H1 (cell line): ENCODE data around the gene PARP1. TPM values are rescaled to one million over a fixed set of nuclear protein-coding genes. Genes with fewer than 3 reads are reported as not detected.

Experiments
- CTCF ChIA-PET: fragments of 300-600 bp; sonication (Branson Sonifier 250); formaldehyde crosslinking; loops from one replicate; lab custom pipeline; 2021; ENCODE audit not compliant: partially characterized antibody; lab: Charles Lee
- POLR2A ChIA-PET: fragments of 300-600 bp; sonication (Branson Sonifier 250); formaldehyde crosslinking; loops from one replicate; lab custom pipeline; 2021; ENCODE audit warnings: inconsistent platforms; ENCODE audit not compliant: partially characterized antibody; lab: Charles Lee
- DNase-seq, 2 experiments: peaks; one replicate each; pipeline versions ENCODE4 v3.0.0 to v3.0.0-alpha.2; 2010 to 2022; ENCODE audit warnings: low spot score in 2 of 2, low read depth in 1 of 2, mixed read lengths in 1 of 2
- FAIRE-seq: peaks from 2 replicates; lab custom pipeline; 2011; peaks lifted over from hg19 to GRCh38; lab: Jason Lieb, UNC
- H2AFZ ChIP-seq: 2 replicates; pipeline ENCODE4 v1.8.1; 2012; ENCODE audit warnings: low read length, inconsistent platforms
- H2AK5ac ChIP-seq: 2 replicates; pipeline ENCODE4 v1.6.1; 2013; ENCODE audit warnings: low read depth, low read length
- H2BK120ac ChIP-seq: replicated peaks from 2 replicates; pipeline ENCODE3; 2013; ENCODE audit warnings: low read depth, low read length, inconsistent platforms
- H2BK12ac ChIP-seq: 2 replicates; pipeline ENCODE4 v1.6.1; 2013; ENCODE audit warnings: low read depth, low read length
- H2BK15ac ChIP-seq: 2 replicates; pipeline ENCODE4 v1.6.1; 2013; ENCODE audit warnings: low read length
- H2BK20ac ChIP-seq: 2 replicates; pipeline ENCODE4 v1.6.1; 2013; ENCODE audit warnings: low read length
- H2BK5ac ChIP-seq: 2 replicates; pipeline ENCODE4 v1.6.1; 2013; ENCODE audit warnings: low read depth, low read length
- H3K14ac ChIP-seq: 2 replicates; pipeline ENCODE4 v1.6.1; 2013; ENCODE audit warnings: inconsistent platforms; ENCODE audit not compliant: insufficient read length
- H3K18ac ChIP-seq: 2 replicates; pipeline ENCODE4 v1.6.1; 2013; ENCODE audit warnings: low read length; ENCODE audit errors: extremely low read depth
- H3K23ac ChIP-seq: 2 replicates; pipeline ENCODE4 v1.6.1; 2013; ENCODE audit warnings: inconsistent platforms; ENCODE audit not compliant: insufficient read length
- H3K23me2 ChIP-seq: 2 replicates; pipeline ENCODE4 v1.6.1; 2013; ENCODE audit warnings: low read depth, low read length
- H3K27ac ChIP-seq: 2 replicates; pipeline ENCODE4 v1.6.1; 2011; ENCODE audit warnings: low read depth, low read length, inconsistent platforms
- H3K27me3 ChIP-seq, 4 experiments: replicated peaks in 1 of 4; 1 replicate in 1 of 4; 2 replicates in 3 of 4; pipeline versions ENCODE4 v1.6.1 to v1.8.1; 2011 to 2013; ENCODE audit warnings: low read length in 3 of 4, mild to moderate bottlenecking in 3 of 4, inconsistent platforms in 2 of 4, mixed read lengths in 2 of 4, moderate library complexity in 1 of 4; ENCODE audit not compliant: control insufficient read depth in 3 of 4, insufficient read depth in 3 of 4; ENCODE audit errors: extremely low read depth in 1 of 4
- H3K36me3 ChIP-seq, 4 experiments: 2 replicates each; pipeline versions ENCODE4 v1.6.1 to v1.8.1; 2011 to 2013; ENCODE audit warnings: mild to moderate bottlenecking in 4 of 4, low read length in 3 of 4, moderate library complexity in 2 of 4, control low read depth in 1 of 4, inconsistent platforms in 1 of 4; ENCODE audit not compliant: insufficient read depth in 4 of 4, control insufficient read depth in 2 of 4
- H3K4ac ChIP-seq: replicated peaks from 2 replicates; pipeline ENCODE3; 2013; ENCODE audit warnings: low read length, low read depth, mixed read lengths, inconsistent platforms; ENCODE audit not compliant: insufficient read length
- H3K4me1 ChIP-seq, 4 experiments: replicated peaks in 1 of 4; 1 replicate in 1 of 4; 2 replicates in 3 of 4; pipeline versions ENCODE4 v1.6.1 to v1.8.1; 2011 to 2013; ENCODE audit warnings: low read length in 3 of 4, inconsistent platforms in 2 of 4, mixed read lengths in 1 of 4; ENCODE audit not compliant: insufficient read depth in 4 of 4, control insufficient read depth in 3 of 4
- H3K4me2 ChIP-seq, 2 experiments: 2 replicates each; pipeline versions ENCODE4 v1.6.1 to v1.8.1; 2011 to 2013; ENCODE audit warnings: low read depth in 2 of 2, low read length in 2 of 2, control low read depth in 1 of 2, inconsistent platforms in 1 of 2, mild to moderate bottlenecking in 1 of 2; ENCODE audit not compliant: insufficient read depth in 1 of 2
- H3K4me3 ChIP-seq, 4 experiments: fragments of 200-600, 300-600 bp in 1 of 4; sonication (generic), shearing (Covaris generic), sonication (Bioruptor Twin) in 1 of 4; 2 replicates each; pipeline versions ENCODE4 v1.5.1 to v1.8.1; 2011 to 2016; ENCODE audit warnings: low read length in 4 of 4, low read depth in 3 of 4, control low read depth in 2 of 4, inconsistent platforms in 2 of 4, mild to moderate bottlenecking in 2 of 4, mixed read lengths in 1 of 4, moderate library complexity in 1 of 4; ENCODE audit not compliant: insufficient read depth in 2 of 4; ENCODE audit errors: extremely low read depth in 1 of 4
- H3K56ac ChIP-seq: replicated peaks from 2 replicates; pipeline ENCODE3; 2013; ENCODE audit warnings: low read depth, mild to moderate bottlenecking, mixed read lengths, low read length, inconsistent platforms; ENCODE audit not compliant: insufficient read length
- H3K79me1 ChIP-seq: 2 replicates; pipeline ENCODE4 v1.6.1; 2013; ENCODE audit warnings: low read depth, low read length, control low read depth
- H3K79me2 ChIP-seq, 2 experiments: 2 replicates each; pipeline versions ENCODE4 v1.6.1 to v1.8.1; 2012 to 2013; ENCODE audit warnings: low read length in 2 of 2, mild to moderate bottlenecking in 2 of 2, inconsistent platforms in 1 of 2; ENCODE audit not compliant: insufficient read depth in 2 of 2, control insufficient read depth in 1 of 2
- H3K9ac ChIP-seq, 4 experiments: replicated peaks in 1 of 4; 1 replicate in 1 of 4; 2 replicates in 3 of 4; pipeline versions ENCODE4 v1.6.1 to v1.8.1; 2011 to 2013; ENCODE audit warnings: low read depth in 3 of 4, low read length in 3 of 4, control low read depth in 2 of 4, mild to moderate bottlenecking in 2 of 4, moderate library complexity in 2 of 4, inconsistent platforms in 1 of 4; ENCODE audit errors: extremely low read depth in 1 of 4
- H3K9me3 ChIP-seq, 2 experiments: 2 replicates each; pipeline versions ENCODE4 v1.6.1 to v1.8.1; 2012 to 2013; ENCODE audit warnings: mild to moderate bottlenecking in 2 of 2, moderate library complexity in 2 of 2, control low read depth in 1 of 2, inconsistent platforms in 1 of 2, low read depth in 1 of 2, low read length in 1 of 2, mixed read lengths in 1 of 2; ENCODE audit not compliant: insufficient read depth in 2 of 2
- H4K20me1 ChIP-seq, 2 experiments: replicated peaks in 1 of 2; 2 replicates each; pipeline versions ENCODE3 to v1.8.1; 2011 to 2013; ENCODE audit warnings: inconsistent platforms in 2 of 2, low read length in 2 of 2, mild to moderate bottlenecking in 1 of 2; ENCODE audit not compliant: insufficient read depth in 2 of 2, control insufficient read depth in 1 of 2
- H4K5ac ChIP-seq: 2 replicates; pipeline ENCODE4 v1.6.1; 2013; ENCODE audit warnings: low read length, low read depth, mixed read lengths, inconsistent platforms; ENCODE audit not compliant: insufficient read length
- H4K8ac ChIP-seq: 2 replicates; pipeline ENCODE4 v1.8.0; 2013; ENCODE audit warnings: mild to moderate bottlenecking, moderate library complexity, low read length, inconsistent platforms; ENCODE audit not compliant: insufficient read depth; ENCODE audit errors: extremely low read depth
- H4K91ac ChIP-seq: replicated peaks from 2 replicates; pipeline ENCODE3; 2013; ENCODE audit warnings: low read length, mixed read lengths, inconsistent platforms; ENCODE audit not compliant: insufficient read length
- CBX5 ChIP-seq: fragments of 300-800, 300-1000 bp; sonication (generic); IDR thresholded peaks from 2 replicates; pipeline ENCODE4 v1.7.1; 2016; ENCODE audit warnings: antibody characterized with exemption, low read length, low read depth
- NRF1 ChIP-seq: IDR thresholded peaks from 2 replicates; pipeline ENCODE4 v1.6.1; 2011; ENCODE audit warnings: mild to moderate bottlenecking, low read depth, low read length, improper control_type of control experiment
- RFX5 ChIP-seq: IDR thresholded peaks from 2 replicates; pipeline ENCODE4 v1.6.1; 2011; ENCODE audit warnings: low read depth, low read length, improper control_type of control experiment, borderline replicate concordance
- RXRA ChIP-seq: IDR thresholded peaks from 2 replicates; pipeline ENCODE4 v1.6.1; 2011; ENCODE audit warnings: low read depth, mild to moderate bottlenecking, low read length, moderate library complexity; ENCODE audit not compliant: insufficient read depth
- SIRT6 ChIP-seq: IDR thresholded peaks from one replicate; pipeline ENCODE4 v1.7.1; 2012; ENCODE audit warnings: low read length, inconsistent platforms
- SP1 ChIP-seq: IDR thresholded peaks from 2 replicates; pipeline ENCODE4 v1.6.1; 2011; ENCODE audit warnings: low read depth, low read length
- SRF ChIP-seq: IDR thresholded peaks from 2 replicates; pipeline ENCODE4 v1.6.1; 2011; ENCODE audit warnings: mild to moderate bottlenecking, low read depth, low read length, moderate library complexity
- TCF12 ChIP-seq: IDR thresholded peaks from 2 replicates; pipeline ENCODE4 v1.6.1; 2011; ENCODE audit warnings: low read depth, mild to moderate bottlenecking, low read length
- WGBS, 2 experiments: shearing (Covaris generic) in 1 of 2; methylation state at CpG; one replicate each; pipeline versions ENCODE4 v1.1.6 to v1.1.7; 2013 to 2015; ENCODE audit warnings: low lambda C conversion rate in 2 of 2, mixed read lengths in 2 of 2, inconsistent platforms in 1 of 2, low coverage in 1 of 2, missing lambda C conversion rate in 1 of 2; ENCODE audit not compliant: insufficient replicate concordance in 2 of 2, insufficient coverage in 1 of 2, insufficient read length in 1 of 2; ENCODE audit errors: extremely low coverage in 1 of 2, missing lambda C conversion rate in 1 of 2; 5-methylcytosine and 5-hydroxymethylcytosine counted together
- polyA plus RNA-seq, 7 experiments: library from polyadenylated mRNA; depleted of rRNA in 3 of 7; stranded (reverse) in 5 of 7; unstranded in 2 of 7; fragments of >200 nt in 5 of 7; fragments of 200-250 nt in 2 of 7; gene quantifications; 1 replicate in 5 of 7; 2 replicates in 1 of 7; 4 replicates in 1 of 7; pipeline versions ENCODE4 v1.2.1 to v1.2.3, GENCODE V29; 2011 to 2013; ENCODE audit warnings: missing spikeins in 2 of 7, mixed read lengths in 2 of 7
- total RNA-seq: library from RNA; stranded (reverse); fragmentation: NEBNext Ultra II Directional; extraction: Animal tissue kit (Norgen Biotek cat#: 25700); gene quantifications from 2 replicates; pipeline ENCODE4 v1.2.1, GENCODE V29; 2021

The PARP1 gene
- total and polyA plus RNA-seq, 2 of the 8 experiments (the other 6 are each of a cell fraction or from before 2014, with no cell fraction given), result 416 to 441 TPM

GRCh38 chr1:226394462-226394861, 13.4 kb downstream of the PARP1 start:
- H3K23me2 ChIP-seq, result no peaks in the 10 kb centered on the region
- CTCF ChIA-PET, result interaction anchor here (0.6 to 1.8 kb wide), 2 partner anchors 9 to 449 kb away, joined by 3 to 7 read pairs; no protein-coding TSS in a partner anchor
- WGBS, 2 experiments, result 96% methylated on average over 5 of the region's 5 CpGs; no CpG with 5 or more reads in 1 of the 2 experiments
- TF ChIP-seq SP1, result no peak
- no peak for TF ChIP-seq SRF
- no peak for TF ChIP-seq SIRT6
- no peak for TF ChIP-seq RXRA
- no peak for TF ChIP-seq RFX5
- no peak for TF ChIP-seq NRF1
- no peak for TF ChIP-seq CBX5
- TF ChIP-seq TCF12, result no peak

More at GRCh38 chr1:226394462-226394861, 13.4 kb downstream of the PARP1 start:
- Histone ChIP-seq H2BK20ac (no peak overlapping the region), H3K27me3 (no peaks in the 10 kb centered on the region), H3K4me1 (no peaks in the 10 kb centered on the region), H3K79me1 (peaks cover 4% of the 10 kb centered on the region), H3K14ac (no peak overlapping the region), H3K4me3 (no peak overlapping the region), H3K4me2 (no peak overlapping the region), H2BK15ac (no peak overlapping the region), H3K18ac (no peak overlapping the region), H3K56ac (no peak overlapping the region), H4K91ac (no peak overlapping the region), H4K20me1 (peaks cover 14 to 33% of the 10 kb centered on the region in 2 experiments), H4K8ac (no peak overlapping the region), H2BK120ac (no peak overlapping the region), H2BK12ac (no peak overlapping the region), H4K5ac (no peak overlapping the region), H2AFZ (no peak overlapping the region), H3K9ac (no peak overlapping the region), H2BK5ac (no peak overlapping the region), H3K27ac (no peak overlapping the region), H3K79me2 (peaks cover 14 to 80% of the 10 kb centered on the region in 2 experiments), H3K9me3 (no peaks in the 10 kb centered on the region), H3K4ac (no peak overlapping the region), H2AK5ac (no peak overlapping the region), H3K36me3 (peaks cover 21 to 79% (median 39%) of the 10 kb centered on the region in 4 experiments), H3K23ac (no peak overlapping the region)
- no peak for FAIRE-seq
- no peak for DNase-seq
- POLR2A ChIA-PET, result interaction anchor here (0.6 to 1.6 kb wide), 3 partner anchors 9 to 384 kb away, joined by 3 to 8 read pairs (median 5); no protein-coding TSS in a partner anchor
